Right ventricle myocardium inferior (tissue), 1 donor: ENCODE data around the gene DACT1. TPM values are rescaled to one million over a fixed set of nuclear protein-coding genes. Genes with fewer than 3 reads are reported as not detected.
A peak's percentile ranks its signal among the peaks of the same experiment; 100 is the strongest.

Experiments used
- ATAC-seq: fragments of 200-7000 bp; cut with Tn5 transposase; one replicate; pipeline ENCODE4 v1.9.1; 2020; ENCODE audit warnings: mild to moderate bottlenecking, moderate library complexity
- DNase-seq: peaks from one replicate; pipeline ENCODE4 v3.0.0; 2021; ENCODE audit errors: missing footprints
- intact Hi-C: fragments of 100-400 bp; cut with DNase I; formaldehyde crosslinking; loops from one replicate; pipeline ENCODE4 v1.11.0; 2022
- total RNA-seq: library from RNA; stranded (reverse); fragmentation: NEBNext Ultra II Directional; extraction: Animal tissue kit (Norgen Biotek cat#: 25700); gene quantifications from one replicate; pipeline ENCODE4 v1.2.1, GENCODE V29; 2021
- donor health status: DM: no; HTN: yes; CAD: no; lungs with severe emphysema.

Gene DACT1
- total RNA-seq, 1 donor from 2014 or later = 2.8 TPM

DNA sequence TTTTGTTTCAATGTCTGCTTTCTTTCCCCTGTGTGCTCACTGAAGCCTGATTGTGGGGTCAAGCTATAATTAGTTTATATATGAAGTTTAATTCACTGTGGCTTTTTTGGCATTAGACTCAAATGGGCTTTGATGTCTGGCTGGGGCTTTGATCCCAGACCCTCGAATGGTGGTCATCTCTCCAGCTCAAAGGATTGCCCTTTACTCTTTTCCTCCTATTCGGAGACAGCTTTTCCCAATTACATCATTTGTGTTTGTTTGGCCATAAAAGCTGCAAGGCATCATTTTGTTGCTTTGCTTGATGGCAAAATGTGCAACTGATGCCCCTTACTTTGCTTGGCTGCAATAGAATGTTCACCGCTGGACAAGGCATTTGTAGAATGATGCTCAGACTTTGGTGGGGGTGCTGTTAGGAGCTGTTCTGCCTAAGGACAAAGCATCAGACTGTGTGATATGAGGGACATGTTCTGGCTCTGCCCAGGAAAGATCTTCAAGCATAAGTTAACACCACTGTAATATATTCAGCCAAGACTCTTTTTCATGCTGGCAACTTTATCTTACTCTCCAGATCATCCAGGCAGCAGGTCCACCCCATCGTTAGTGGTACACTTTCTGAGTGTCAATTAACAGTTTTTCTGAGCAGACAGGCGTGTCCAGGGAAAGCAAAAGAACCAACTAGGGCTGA lies 3.2 kb upstream of the DACT1 start:
- no peak for ATAC-seq
- DNase-seq = no peak
- intact Hi-C loops = loop anchor here (5.0 to 10.0 kb wide), 5 partner anchors 100 to 423 kb away; no protein-coding TSS in a partner anchor

DNA sequence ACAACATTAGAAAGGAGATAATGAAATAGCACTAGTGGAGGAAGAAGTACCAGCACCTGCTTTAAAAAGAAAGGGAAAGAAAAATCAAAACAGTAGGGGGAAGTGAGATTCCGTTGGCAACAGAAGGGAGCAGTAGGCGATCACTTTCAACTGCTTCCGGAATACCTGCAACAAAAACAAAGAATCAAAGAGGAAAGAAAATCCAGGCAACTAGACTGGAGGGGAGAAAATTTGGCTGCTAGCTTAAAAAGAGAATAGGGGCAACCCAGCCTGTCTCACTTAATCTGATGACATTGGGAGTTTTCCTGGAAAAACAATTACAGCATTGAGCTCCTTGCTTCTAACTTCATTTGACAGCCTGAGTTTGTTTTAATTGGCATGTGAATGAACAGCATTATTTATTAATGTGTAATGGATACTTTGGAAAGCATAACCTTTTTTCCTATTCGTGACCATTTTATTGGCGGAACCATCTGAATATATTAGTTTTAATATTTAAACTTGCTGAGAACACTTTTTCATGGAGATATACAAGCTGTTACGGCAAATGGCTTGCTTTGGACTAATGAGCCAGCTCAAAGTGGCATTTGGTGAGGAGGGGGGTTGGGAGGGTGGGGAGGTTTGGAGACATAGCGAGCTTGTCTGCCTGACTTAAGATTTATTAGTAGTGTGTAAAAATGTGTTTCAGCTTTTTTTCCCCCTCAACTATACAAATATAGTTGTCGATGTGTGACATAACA lies 2.5 kb upstream of the DACT1 start:
- no peak for ATAC-seq
- no peak for DNase-seq
- intact Hi-C loops = loop anchor here (5.0 to 10.0 kb wide), 5 partner anchors 100 to 422 kb away; no protein-coding TSS in a partner anchor

DNA sequence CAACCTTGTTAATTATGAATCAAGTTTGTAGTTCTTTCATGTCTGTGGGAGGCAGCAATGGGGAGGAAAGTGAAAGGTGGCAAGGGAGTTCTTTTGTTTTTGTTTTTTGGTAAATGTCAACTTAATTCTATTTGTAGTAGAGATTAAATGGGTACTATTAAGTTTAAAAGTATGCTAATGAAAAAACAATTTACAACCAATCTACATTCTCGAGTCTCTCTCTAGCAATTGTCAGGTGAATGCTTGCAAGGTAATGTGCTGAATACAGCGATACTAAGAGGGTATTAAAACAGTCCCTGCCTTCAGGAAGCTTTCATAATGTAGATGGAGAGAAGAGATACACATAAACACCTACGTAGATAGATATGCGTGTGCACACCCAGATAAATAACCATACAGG lies 1.6 kb upstream of the DACT1 start:
- ATAC-seq (no peak), DNase-seq (no peak)
- intact Hi-C loops = loop anchor here (5.0 to 10.0 kb wide), 5 partner anchors 101 to 421 kb away; no protein-coding TSS in a partner anchor

DNA sequence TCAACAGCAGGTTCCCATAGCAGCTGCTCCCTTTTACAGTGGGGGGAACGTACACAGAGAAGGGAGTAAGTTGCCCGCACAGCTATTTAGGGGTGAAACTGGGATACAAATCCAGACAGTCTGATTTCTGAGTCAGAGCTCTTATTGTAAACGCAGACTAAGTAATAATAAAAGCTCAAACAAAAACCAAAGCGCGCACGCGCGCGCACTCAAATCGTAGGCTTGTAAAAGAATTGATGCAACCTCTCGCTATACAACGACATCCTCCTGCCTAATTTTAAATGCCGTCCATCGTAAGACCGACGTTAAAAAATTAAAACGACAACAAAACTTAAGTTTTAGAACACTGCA lies 747 bp upstream of the DACT1 start:
- ATAC-seq (no peak), DNase-seq (no peak)
- intact Hi-C loops = loop anchor here (5.0 to 10.0 kb wide), 5 partner anchors 102 to 420 kb away; no protein-coding TSS in a partner anchor

DNA sequence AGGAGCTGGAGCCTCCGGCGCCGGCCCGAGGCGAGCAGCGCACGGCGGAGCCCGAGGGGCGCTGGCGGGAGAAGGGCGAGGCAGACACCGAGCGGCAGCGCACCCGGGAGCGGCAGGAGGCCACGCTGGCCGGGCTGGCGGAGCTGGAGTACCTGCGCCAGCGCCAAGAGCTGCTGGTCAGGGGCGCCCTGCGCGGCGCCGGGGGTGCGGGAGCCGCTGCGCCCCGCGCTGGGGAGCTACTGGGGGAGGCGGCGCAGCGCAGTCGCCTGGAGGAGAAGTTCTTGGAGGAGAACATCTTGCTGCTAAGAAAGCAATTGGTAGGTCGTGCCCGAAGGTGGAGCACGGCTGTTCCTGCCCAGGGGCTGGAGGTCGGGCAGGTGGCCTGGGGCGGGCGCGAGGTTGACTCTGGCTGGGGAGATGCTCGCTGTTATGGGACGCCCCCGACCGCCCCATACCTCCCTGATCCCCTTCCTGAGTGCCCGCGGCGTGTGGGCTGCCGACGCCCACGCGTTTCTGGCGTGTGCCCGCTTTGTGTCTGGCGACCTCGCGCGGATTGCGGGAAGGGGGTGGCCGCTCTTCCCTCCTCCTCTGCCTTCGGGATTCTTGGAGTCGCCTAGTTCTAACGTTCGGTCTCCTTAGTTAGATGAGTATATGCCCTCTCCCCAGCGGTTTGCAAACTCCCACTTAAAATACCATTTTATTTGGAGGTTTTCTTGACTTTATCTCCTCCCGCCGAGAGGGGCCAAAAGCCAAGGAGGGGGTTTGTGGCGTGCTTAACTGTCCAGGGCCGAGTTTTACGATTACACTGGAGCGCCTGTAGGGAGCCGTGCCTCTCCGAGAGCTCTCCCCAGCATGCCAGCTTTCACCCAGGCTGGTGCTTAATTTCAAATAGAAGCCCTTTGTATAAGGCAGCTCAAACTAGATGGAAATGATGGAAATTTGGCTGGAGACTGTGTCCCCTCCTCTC lies 752 bp downstream of the DACT1 start:
- DNase-seq (peak; percentile 72), ATAC-seq (peak; percentile 29)
- intact Hi-C loops = loop anchor here (5.0 to 10.0 kb wide), 5 partner anchors 104 to 419 kb away; no protein-coding TSS in a partner anchor

DNA sequence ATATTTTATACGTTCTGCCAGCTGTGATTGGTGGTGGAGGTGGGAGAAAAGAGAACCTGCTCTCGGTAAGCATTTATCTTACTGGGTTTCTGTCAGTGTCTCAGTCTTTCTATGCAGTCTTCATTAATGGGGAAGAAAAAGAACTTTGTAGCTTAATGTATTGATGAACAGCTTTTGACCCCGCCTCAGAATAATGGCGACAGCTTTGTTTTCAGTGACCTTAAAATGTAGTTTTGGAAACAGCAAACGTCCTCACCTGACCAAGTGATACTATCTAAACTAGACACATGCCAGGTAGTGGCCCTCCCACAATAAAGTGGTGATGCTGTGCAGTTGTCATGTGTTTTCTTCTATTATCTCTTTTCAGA lies 1.4 kb downstream of the DACT1 start:
- DNase-seq = no peak
- intact Hi-C loops = loop anchor here (5.0 to 10.0 kb wide), 5 partner anchors 104 to 418 kb away; no protein-coding TSS in a partner anchor
- ATAC-seq = no peak

DNA sequence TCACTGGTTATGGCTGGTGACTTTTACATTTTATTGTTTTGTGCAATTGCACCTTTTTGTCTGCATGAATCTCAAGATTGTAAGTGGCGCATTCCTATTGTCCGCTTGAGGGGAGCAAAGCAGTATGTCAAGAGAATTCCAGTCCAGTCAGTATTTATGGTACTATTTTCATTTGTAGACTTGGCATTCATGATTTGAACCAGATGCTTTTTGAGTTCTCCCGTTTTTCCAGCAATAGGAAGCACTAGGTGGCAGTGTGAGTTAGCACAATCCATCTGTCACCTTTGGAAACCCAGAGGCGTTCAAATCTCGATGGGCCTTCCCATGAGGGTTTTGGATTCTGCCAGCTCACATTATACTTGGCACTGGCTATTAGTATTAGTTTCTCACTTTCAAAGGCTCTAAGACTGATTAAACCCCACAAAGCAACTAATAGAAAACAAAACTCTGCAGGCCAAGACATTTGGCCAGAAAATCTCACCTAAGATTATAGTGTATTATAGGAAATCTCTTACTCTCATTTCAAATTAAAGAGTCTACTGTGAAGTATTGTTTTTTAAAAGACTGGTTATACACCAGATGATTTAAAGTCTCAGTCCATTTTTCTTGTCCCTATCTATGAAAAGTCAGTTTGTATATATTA lies 2.2 kb downstream of the DACT1 start:
- no peak for DNase-seq
- intact Hi-C loops = loop anchor here (5.0 to 10.0 kb wide), 5 partner anchors 105 to 417 kb away; no protein-coding TSS in a partner anchor
- peak; percentile 49 for ATAC-seq

DNA sequence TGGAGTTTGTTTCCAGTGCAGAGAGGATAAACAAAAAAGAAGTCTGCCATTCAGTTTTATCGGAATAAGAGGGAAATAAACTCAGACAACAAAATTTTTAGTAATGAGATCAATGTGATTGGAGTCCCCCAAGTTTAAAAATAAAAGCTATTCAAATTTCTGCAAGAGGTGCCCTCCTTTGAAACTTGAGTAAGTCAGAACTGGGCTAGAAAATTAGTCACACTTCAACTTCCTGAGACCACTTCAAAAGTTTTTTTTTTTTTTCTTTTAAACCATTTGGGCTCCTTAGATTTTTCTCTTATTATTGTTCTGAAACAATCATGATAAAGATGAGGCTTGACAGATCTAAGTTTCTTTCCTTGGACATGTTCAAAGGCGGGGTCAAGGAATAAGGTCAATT lies 3.2 kb downstream of the DACT1 start:
- intact Hi-C loops = no loop called here
- no peak for DNase-seq
- no peak for ATAC-seq

DNA sequence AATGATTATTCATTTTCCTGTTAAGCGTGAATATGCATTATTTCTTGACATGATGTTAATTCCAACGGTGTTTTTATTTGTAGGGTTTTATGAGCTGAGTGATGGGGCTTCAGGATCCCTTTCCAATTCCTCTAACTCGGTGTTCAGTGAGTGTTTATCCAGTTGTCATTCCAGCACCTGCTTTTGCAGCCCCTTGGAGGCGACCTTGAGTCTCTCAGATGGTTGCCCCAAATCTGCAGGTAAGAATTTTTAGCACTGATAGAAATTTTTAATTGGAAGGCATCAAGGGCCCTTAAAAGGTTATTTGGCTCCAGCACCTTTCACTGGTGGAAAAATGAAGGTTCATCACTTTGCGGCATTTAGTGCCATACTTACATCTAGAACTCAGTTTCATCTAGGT lies 3.7 kb downstream of the DACT1 start:
- DNase-seq (no peak), ATAC-seq (no peak)
- intact Hi-C loops = no loop called here

DNA sequence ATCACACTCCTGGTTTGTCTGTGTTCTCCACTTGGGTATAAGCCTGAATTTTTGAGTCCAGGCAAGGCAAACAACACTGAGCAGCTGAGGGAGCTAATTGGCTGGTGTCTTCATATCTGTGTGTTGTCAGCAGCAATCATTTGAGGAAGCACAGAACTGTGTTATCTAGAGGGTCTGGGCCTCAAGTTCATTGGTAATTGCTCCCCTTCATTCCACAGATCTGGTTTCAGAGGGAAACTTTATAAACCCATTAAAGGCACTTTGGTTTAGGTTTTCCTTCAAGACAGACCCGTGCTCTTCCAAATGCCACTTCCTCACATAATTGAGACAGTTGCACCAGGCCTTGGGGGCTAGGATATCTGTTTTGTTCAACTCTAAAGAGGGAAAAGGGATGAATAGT lies 5.6 kb downstream of the DACT1 start:
- no peak for ATAC-seq
- intact Hi-C loops = no loop called here
- DNase-seq = no peak

DNA sequence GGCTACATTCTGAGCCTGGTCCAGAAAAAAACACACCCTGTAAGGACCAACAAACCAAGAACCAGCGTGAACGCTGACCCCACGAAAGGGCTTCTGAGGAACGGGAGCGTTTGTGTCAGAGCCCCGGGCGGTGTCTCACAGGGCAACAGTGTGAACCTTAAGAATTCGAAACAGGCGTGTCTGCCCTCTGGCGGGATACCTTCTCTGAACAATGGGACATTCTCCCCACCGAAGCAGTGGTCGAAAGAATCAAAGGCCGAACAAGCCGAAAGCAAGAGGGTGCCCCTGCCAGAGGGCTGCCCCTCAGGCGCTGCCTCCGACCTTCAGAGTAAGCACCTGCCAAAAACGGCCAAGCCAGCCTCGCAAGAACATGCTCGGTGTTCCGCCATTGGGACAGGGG lies 7.9 kb downstream of the DACT1 start:
- intact Hi-C loops = no loop called here
- DNase-seq (no peak), ATAC-seq (no peak)

DNA sequence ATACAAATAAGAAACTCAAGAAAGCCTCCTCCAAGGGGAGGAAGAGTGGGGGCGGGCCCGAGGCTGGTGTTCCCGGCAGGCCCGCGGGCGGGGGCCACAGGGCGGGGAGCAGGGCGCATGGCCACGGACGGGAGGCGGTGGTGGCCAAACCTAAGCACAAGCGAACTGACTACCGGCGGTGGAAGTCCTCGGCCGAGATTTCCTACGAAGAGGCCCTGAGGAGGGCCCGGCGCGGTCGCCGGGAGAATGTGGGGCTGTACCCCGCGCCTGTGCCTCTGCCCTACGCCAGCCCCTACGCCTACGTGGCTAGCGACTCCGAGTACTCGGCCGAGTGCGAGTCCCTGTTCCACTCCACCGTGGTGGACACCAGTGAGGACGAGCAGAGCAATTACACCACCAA lies 8.7 kb downstream of the DACT1 start:
- DNase-seq (no peak), ATAC-seq (no peak)
- intact Hi-C loops = no loop called here

DNA sequence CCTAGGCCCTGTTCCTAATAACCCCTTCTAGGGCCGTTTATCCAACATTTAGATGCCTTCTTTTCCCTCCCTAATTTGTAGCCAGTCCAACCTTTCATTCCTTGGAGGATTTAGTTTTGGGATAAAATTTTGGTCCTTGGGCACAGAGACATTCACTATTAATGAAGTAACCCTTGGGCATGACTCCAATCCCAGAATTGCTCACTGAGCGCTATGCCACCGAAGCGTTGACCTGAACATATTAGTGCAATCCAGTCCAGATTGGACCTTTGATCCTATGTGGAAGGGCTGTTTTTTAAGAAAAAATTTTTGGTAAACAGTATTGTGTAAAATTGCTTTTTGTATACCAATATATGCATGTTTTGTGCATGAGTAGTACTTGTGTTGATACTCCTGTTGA lies 10.0 kb downstream of the DACT1 start:
- no peak for DNase-seq
- intact Hi-C loops = no loop called here
- ATAC-seq = no peak

DNA sequence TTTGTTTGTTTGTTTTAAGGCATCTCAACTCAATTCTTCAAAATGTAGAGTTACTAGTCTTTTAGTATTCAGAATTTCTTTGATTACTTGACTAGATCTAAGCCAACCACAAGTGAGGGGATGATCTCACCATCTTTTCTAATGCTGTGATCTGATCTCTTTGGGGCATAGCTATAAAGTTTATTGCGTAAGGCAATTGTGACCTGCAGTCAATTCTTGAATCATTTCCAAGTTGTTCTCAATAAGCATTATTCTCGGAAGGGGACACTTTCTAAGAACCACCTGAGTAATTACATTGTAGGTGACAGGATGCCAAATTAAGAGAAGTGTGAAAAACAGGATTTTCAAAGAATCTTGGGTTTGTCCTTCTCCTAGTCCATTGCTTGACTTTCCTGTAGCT lies 13.1 kb downstream of the DACT1 start:
- intact Hi-C loops = no loop called here
- ATAC-seq (no peak), DNase-seq (no peak)

DNA sequence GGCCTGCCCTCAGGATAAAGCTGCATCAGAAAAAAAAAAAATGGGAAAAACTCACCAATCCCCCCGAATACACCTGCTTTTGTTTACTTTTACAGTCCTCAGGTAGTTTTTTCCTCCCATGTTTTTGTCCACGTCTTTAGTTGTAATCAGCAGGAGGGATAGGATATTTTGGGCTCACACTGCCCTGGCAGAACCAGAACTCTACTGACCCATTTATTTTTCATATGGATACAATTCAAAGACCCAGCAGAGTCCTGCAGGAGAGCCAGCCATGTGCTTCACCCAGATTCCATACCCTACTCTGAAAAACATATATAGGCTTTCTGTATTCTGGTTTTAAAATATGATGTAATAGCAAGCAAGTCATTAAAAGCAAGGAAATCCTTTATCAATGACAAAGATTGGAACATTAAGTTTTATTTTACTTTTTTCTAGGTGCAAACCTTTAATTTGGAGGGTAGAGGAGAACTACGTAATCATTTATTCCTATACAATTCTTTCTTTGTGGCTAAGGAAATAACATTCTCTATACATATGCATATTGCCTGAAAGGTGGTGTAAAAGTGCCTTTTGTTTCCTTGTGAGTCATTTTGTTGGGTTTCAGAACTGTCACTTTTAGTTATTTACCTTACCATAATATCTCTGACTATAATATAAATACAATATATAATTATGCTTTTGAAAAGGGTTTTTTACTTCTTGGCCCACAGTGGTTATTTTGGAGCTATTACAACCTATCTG lies 19.1 kb downstream of the DACT1 start:
- DNase-seq (no peak), ATAC-seq (no peak)
- intact Hi-C loops = no loop called here

DNA sequence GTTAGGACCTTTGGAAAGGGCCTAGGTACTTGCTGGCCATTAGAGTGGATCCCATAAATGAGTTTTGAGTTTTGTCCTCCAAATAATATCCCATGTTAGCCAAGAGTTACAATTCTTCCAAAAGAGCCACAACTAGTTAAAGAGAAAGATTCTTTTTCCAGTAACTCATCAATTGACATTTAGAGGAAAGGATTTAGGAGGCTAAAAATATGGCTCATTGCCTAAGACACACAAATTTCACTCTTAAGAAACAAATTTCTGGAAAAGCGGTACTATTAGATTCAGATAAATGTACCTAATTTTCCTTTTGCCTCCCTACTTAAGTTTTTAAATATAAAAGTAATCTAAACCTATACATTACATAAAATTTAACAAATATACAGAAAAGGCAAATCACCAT lies 21.3 kb downstream of the DACT1 start:
- intact Hi-C loops = no loop called here
- DNase-seq (no peak), ATAC-seq (no peak)

DNA sequence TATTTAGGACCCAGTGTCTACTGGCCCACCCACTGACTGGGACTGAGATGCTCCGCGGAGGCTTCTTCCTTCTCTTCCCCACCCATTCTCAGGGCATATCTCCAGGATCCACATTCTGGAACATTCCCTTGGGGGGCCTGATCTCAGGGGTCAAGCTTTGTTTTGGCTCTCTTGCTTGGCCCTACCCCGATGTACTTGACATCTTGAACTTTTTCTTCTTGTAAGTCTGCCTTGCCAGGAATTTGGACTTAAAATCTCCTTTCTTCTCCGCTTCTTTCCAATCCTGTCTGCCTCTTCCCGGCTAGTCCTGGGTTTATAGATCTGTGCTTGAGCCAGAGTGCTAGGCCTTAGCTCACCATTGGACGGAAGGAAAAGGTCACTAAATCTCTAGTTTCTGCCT lies 22.1 kb downstream of the DACT1 start:
- intact Hi-C loops = no loop called here
- DNase-seq (no peak), ATAC-seq (peak; percentile 85)

DNA sequence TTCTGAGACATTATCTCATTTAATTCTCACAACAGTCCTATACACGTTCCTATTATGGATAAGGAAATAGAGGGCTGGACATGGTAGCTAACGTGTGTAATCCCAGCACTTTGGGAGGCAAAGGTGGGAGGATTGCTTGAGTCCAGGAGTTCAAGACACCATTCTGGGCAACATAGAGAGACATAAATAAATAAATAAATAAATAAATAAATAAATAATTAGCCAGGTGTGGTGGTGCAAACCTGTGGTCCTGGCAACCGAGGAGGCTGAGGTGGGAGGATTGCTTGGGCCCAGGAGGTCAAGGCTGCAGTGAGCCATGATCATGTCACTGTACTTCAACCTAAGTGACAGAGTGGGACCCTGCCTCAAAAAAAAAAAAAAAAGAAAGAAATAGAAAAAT lies 22.6 kb downstream of the DACT1 start:
- intact Hi-C loops = no loop called here
- ATAC-seq (no peak), DNase-seq (no peak)
